Caki2 (cell line): ENCODE data around the gene POU4F3. TPM values are rescaled to one million over a fixed set of nuclear protein-coding genes. Genes with fewer than 3 reads are reported as not detected.
A peak's percentile ranks its signal among the peaks of the same experiment; 100 is the strongest.
"Not testable (repeated sequence)": the region's sequence is repeated elsewhere in the genome, so short reads cannot be mapped to it uniquely, and the experiment has no call there.

ENCODE experiments used
- DNase-seq: peaks from one replicate; pipeline ENCODE4 v3.0.0-alpha.2; 2015; ENCODE audit warnings: low read depth
- in situ Hi-C: cut with HindIII; loops from 2 replicates; pipeline ENCODE4 v1.10.0; 2016; ENCODE audit warnings: low sequenced_read_pairs, low pct_unique_long_range_greater_than_20kb, mixed read lengths
- total RNA-seq: library from RNA; depleted of rRNA; stranded (reverse); fragments of >200 nt; shearing (Covaris generic); gene quantifications from 2 replicates; pipeline ENCODE4 v1.2.3, GENCODE V29; 2014; ENCODE audit warnings: low replicate concordance; rRNA removed

POU4F3 gene
- total RNA-seq: not detected in 2 replicates

DNA sequence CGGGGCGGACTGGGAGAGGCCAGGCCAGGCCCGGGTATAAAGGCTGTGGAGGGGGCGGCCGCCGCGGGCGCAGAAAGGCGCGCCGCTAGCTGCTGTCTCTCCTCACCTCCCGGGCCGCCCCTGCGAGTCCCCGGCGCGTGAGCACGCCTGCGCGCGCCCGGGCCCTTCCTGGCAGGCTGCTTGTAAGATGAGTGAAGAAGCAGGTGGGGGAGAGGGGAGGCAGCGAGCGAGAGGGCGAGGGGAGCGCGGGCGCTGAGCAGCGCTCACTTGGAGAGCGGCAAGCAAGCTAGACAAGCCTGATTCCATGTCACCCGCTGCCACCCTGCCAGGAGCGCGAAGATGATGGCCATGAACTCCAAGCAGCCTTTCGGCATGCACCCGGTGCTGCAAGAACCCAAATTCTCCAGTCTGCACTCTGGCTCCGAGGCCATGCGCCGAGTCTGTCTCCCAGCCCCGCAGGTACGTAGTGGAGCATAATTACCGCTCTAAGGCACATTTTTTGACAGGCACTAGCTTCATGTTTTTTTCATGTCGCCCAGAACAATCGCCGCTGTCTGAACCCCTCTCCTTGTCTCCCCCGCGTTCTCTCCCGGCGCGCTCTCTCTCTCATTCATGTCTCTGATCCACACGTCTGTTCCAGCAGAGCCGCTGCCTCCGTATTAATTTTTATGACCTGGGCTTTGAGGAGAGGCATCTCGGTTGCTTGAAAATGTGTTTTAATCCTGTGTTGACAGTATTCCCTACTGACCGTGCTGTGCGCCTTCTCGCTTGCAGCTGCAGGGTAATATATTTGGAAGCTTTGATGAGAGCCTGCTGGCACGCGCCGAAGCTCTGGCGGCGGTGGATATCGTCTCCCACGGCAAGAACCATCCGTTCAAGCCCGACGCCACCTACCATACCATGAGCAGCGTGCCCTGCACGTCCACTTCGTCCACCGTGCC is at the start of gene POU4F3:
Gene POU4F3 (plus strand): TSS at position 66 of the 941 bp plus-strand sequence. CDS start 274 bp downstream, at position 340.
- no peak for DNase-seq
- in situ Hi-C loops: no loop called here

- in situ Hi-C loops: no loop called here
- DNase-seq: peak; percentile 29
Measured at GRCh38 chr5:146290318-146290717, 48.3 kb upstream of the POU4F3 start.

DNA sequence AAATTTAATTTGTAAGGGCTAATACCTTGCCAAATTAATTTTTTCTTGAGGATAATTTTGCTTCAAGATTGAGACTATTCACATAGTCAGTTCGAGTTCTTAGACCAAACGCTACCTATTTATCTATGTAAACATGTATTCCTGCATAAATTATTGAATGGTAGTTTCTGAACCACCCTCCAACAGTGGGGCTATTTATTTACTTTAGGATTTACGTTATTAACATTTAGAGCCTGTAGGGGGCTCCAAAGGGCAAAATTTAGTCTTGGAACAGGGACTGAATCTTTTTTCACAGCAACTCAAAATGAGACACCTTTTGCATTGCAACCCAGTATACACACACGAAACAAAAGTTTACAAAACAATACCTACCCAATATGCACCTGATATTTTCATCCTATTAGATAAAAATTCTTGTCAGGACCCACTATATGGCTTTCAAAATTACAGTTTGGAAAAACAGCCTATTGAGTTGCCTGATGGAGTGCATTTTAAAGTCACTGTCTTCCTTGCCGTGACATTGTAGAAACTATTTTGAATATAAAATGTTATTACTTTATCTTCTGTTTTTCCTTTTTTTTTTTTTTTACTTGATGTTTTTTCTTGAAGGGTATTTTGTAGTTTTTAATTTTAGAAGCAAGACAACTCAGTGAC is 47.1 kb upstream of the POU4F3 start:
- DNase-seq: peak; percentile 18
- in situ Hi-C loops: no loop called here

- in situ Hi-C loops: no loop called here
- no peak for DNase-seq
Measured at GRCh38 chr5:146296245-146296644, 42.4 kb upstream of the POU4F3 start.

DNA sequence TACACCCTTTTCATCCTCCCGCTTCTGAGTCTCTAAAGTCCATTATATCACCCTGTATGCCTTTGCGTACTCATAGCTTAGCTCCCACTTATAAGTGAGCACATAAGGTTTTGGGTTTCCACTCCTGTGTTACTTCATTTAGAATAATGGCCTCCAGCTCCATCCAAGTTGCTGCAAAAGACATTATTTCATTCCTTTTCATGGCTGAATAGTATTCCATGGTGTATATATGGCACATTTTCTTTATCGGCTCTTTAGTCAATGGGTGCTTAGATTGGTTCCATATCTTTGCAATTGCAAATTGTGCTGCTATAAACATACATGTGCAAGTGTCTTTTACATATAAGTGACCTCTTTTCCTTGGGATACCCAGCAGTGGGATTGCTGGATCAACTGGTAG is 39.7 kb upstream of the POU4F3 start:
- DNase-seq, in situ Hi-C loops: not testable (repeated sequence)

DNA sequence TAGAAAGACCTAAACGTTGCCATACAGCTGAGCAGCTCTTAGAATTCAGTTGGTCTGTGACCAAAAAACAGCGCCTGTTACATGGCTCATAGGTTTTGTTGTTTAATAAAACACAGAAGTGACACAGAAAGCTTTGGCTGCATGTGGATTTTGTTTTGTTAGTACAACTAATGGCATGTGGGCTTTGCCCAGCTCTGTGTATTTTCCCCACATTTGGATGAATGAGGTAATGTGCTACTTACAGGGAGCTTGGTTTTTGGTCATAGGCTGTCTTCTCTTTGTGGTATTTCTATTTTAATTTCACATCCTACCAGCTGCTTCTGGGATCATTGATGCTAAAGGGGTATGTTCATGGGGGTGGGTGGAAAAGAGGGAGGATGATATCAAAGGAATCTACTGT is 37.0 kb upstream of the POU4F3 start:
- in situ Hi-C loops: no loop called here
- DNase-seq: no peak

- no peak for DNase-seq
Measured at GRCh38 chr5:146302406-146302805, 36.2 kb upstream of the POU4F3 start.

GRCh38 chr5:146306838-146307237 is 31.8 kb upstream of the POU4F3 start:
- in situ Hi-C loops: no loop called here
- no peak for DNase-seq

More at GRCh38 chr5:146302406-146302805, 36.2 kb upstream of the POU4F3 start:
- in situ Hi-C loops: no loop called here

- no peak for DNase-seq
- in situ Hi-C loops: no loop called here
Measured at GRCh38 chr5:146307796-146308195, 30.8 kb upstream of the POU4F3 start.

GRCh38 chr5:146310540-146310939 is 28.1 kb upstream of the POU4F3 start:
- no peak for DNase-seq
- in situ Hi-C loops: no loop called here

GRCh38 chr5:146311278-146311677 is 27.4 kb upstream of the POU4F3 start:
- in situ Hi-C loops: no loop called here
- no peak for DNase-seq

- in situ Hi-C loops: no loop called here
- DNase-seq: no peak
Measured at GRCh38 chr5:146313027-146313426, 25.6 kb upstream of the POU4F3 start.

- DNase-seq: no peak
- in situ Hi-C loops: no loop called here
Measured at GRCh38 chr5:146321571-146321970, 17.1 kb upstream of the POU4F3 start.

GRCh38 chr5:146327257-146327870 is 11.3 kb upstream of the POU4F3 start:
- in situ Hi-C loops: no loop called here
- no peak for DNase-seq

DNA sequence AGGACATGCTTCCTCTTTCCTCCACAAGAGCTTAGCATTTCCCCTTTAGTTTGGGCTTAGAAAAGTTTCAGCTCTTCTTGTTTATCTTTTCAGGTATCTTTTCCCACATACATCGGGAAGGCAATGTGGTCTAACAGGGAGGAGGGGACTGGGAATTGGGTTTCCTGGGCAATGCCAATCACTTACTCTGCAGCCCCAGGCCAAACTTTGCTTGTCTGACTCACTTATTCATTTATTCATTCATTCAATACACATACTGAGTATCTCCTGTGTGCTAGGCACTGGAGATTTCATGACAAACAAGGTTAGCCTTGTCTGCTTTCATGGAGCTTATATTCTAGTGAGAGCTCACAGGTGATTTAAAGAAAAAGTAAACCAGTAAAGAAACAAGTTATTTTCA is 10.7 kb upstream of the POU4F3 start:
- in situ Hi-C loops: no loop called here
- no peak for DNase-seq

- DNase-seq: no peak
- in situ Hi-C loops: no loop called here
Measured at GRCh38 chr5:146329697-146330096, 8.9 kb upstream of the POU4F3 start.

DNA sequence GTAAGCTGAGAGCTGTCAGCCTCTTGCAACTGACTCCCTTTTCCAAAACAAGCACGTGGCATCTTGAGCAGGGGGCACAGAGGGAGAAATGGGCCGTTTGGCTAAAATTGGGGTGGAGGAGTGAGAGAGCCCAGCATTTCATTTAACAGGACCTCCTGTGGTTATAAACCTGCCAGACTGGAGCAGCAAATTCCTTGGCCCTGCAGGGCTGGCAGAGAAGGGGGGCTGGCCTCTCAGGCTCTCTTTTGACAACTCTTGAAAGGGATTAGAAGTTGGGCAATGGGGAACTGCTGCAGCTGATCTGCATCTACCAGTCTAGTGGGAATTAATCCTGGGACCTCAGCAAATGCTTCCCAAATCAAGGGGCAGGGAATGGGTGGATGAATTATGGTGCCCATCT is 7.2 kb upstream of the POU4F3 start:
- in situ Hi-C loops: no loop called here
- DNase-seq: no peak

DNA sequence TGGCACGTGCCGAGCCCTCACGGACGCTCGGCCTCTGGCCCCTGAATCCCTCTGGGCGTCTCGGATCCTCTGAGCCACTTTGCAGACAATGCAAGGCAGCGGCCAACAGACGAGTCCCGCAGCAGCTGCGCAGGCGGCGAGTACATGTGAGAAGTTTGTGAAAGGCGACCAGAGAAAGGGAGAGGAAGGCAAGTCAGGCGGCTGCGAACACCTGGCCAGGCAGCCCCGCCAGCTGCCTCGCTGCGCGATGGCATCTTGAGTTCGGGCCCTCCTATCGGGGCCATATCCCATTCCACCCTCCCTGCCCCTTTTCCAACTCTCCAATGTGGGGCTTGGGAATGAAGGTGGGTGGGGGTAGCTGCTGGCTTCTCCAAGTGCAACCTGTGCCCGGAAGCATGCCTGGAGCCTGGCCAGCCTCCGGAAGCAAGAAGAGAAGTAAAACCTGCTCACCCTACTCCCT is 4.5 kb upstream of the POU4F3 start:
- in situ Hi-C loops: no loop called here
- DNase-seq: no peak

- in situ Hi-C loops: no loop called here
- DNase-seq: no peak
Measured at GRCh38 chr5:146336197-146336596, 2.4 kb upstream of the POU4F3 start.
